CD14-positive monocyte (primary cell): ENCODE results near the gene STARD13. TPM values are rescaled to one million over a fixed set of nuclear protein-coding genes. Genes with fewer than 3 reads are reported as not detected.

ENCODE experiments used
- DNase-seq, 3 donors: peaks; one replicate each; pipeline ENCODE4 v3.0.0-alpha.2; 2011 to 2022
- H2AFZ ChIP-seq: 2 replicates; pipeline ENCODE4 v1.6.0; 2012; ENCODE audit warnings: mild to moderate bottlenecking, low read depth, low read length, inconsistent platforms; ENCODE audit not compliant: insufficient read depth, poor library complexity, severe bottlenecking
- H3K27ac ChIP-seq, 2 donors: 1 replicate in 1 of 2; 2 replicates in 1 of 2; pipeline ENCODE4 v1.5.1; 2012 to 2013; ENCODE audit warnings: low read length in 2 of 2, control low read depth in 1 of 2, inconsistent platforms in 1 of 2, low read depth in 1 of 2, mild to moderate bottlenecking in 1 of 2
- H3K27me3 ChIP-seq, 2 donors: one replicate each; pipeline versions ENCODE4 v1.6.0 to v1.6.1; 2011 to 2013; ENCODE audit warnings: low read length in 2 of 2; ENCODE audit not compliant: control insufficient read depth in 2 of 2, insufficient read depth in 2 of 2
- H3K36me3 ChIP-seq, 2 donors: replicated peaks in 1 of 2; 1 replicate in 1 of 2; 2 replicates in 1 of 2; pipeline versions ENCODE4 v1.5.1 to v1.6.1; 2012 to 2013; ENCODE audit warnings: low read length in 2 of 2, control low read depth in 1 of 2, inconsistent platforms in 1 of 2, mild to moderate bottlenecking in 1 of 2; ENCODE audit not compliant: insufficient read depth in 2 of 2, control insufficient read depth in 1 of 2
- H3K4me1 ChIP-seq, 2 donors: 1 replicate in 1 of 2; 2 replicates in 1 of 2; pipeline versions ENCODE4 v1.5.1 to v1.6.1; 2012 to 2013; ENCODE audit warnings: low read length in 2 of 2, control low read depth in 1 of 2, inconsistent platforms in 1 of 2, mild to moderate bottlenecking in 1 of 2, moderate library complexity in 1 of 2; ENCODE audit not compliant: insufficient read depth in 2 of 2, control insufficient read depth in 1 of 2
- H3K4me2 ChIP-seq: replicated peaks from 2 replicates; pipeline ENCODE3; 2012; ENCODE audit warnings: low read length, moderate library complexity, mild to moderate bottlenecking; ENCODE audit not compliant: poor library complexity, severe bottlenecking; ENCODE audit errors: extremely low read depth
- H3K4me3 ChIP-seq, 3 experiments: fragments of 200-600 bp in 1 of 3; sonication (generic) in 1 of 3; replicated peaks in 1 of 3; 1 replicate in 2 of 3; 2 replicates in 1 of 3; pipeline ENCODE4 v1.5.1; 2011 to 2013; ENCODE audit warnings: low read length in 3 of 3, mild to moderate bottlenecking in 3 of 3, control low read depth in 2 of 3, low read depth in 2 of 3, inconsistent platforms in 1 of 3, moderate library complexity in 1 of 3
- H3K79me2 ChIP-seq: 2 replicates; pipeline ENCODE4 v1.6.0; 2012; ENCODE audit warnings: mild to moderate bottlenecking, control low read depth, inconsistent platforms, low read length, moderate library complexity; ENCODE audit not compliant: insufficient read depth
- H3K9ac ChIP-seq: 2 replicates; pipeline ENCODE4 v1.6.0; 2017; ENCODE audit warnings: low read length, mild to moderate bottlenecking; ENCODE audit not compliant: insufficient read depth, poor library complexity, severe bottlenecking
- H3K9me3 ChIP-seq, 2 donors: replicated peaks in 1 of 2; 1 replicate in 1 of 2; 2 replicates in 1 of 2; pipeline versions ENCODE4 v1.5.1 to v1.6.1; 2012 to 2013; ENCODE audit warnings: low read length in 2 of 2, control low read depth in 1 of 2; ENCODE audit not compliant: control insufficient read depth in 1 of 2, insufficient read depth in 1 of 2
- H4K20me1 ChIP-seq: 2 replicates; pipeline ENCODE4 v1.6.0; 2012; ENCODE audit warnings: mild to moderate bottlenecking, low read length, control low read depth, moderate library complexity; ENCODE audit not compliant: insufficient read depth
- H3K27ac Mint-ChIP-seq, 7 donors: one replicate each; pipeline ENCODE4 v1.8.0; 2020; ENCODE audit warnings: mild to moderate bottlenecking in 7 of 7, mixed read lengths in 7 of 7, moderate library complexity in 6 of 7, inconsistent platforms in 2 of 7
- H3K27me3 Mint-ChIP-seq, 3 donors: one replicate each; pipeline ENCODE4 v1.8.0; 2021 to 2022; ENCODE audit warnings: low read depth in 3 of 3, mild to moderate bottlenecking in 3 of 3, mixed read lengths in 3 of 3, moderate library complexity in 3 of 3, inconsistent platforms in 1 of 3
- H3K36me3 Mint-ChIP-seq, 2 donors: one replicate each; pipeline ENCODE4 v1.8.0; 2020; ENCODE audit warnings: mixed read lengths in 2 of 2, inconsistent platforms in 1 of 2, mild to moderate bottlenecking in 1 of 2
- H3K4me1 Mint-ChIP-seq: one replicate; pipeline ENCODE4 v1.8.0; 2020; ENCODE audit warnings: mild to moderate bottlenecking, mixed read lengths
- H3K4me3 Mint-ChIP-seq, 2 donors: one replicate each; pipeline ENCODE4 v1.8.0; 2020; ENCODE audit warnings: mild to moderate bottlenecking in 2 of 2, mixed read lengths in 2 of 2, moderate library complexity in 1 of 2
- H3K9me3 Mint-ChIP-seq, 7 donors: one replicate each; pipeline ENCODE4 v1.8.0; 2020 to 2022; ENCODE audit warnings: mixed read lengths in 7 of 7, mild to moderate bottlenecking in 6 of 7, moderate library complexity in 6 of 7, inconsistent platforms in 2 of 7
- WGBS: methylation state at CpG from one replicate; pipeline ENCODE4 v1.1.5; 2013; ENCODE audit warnings: missing lambda C conversion rate; ENCODE audit not compliant: insufficient coverage; 5-methylcytosine and 5-hydroxymethylcytosine counted together
- intact Hi-C, 2 donors: fragments of 100-400 bp; cut with micrococcal nuclease; formaldehyde crosslinking; loops; one replicate each; pipeline versions ENCODE4 v1.15.0 to v1.15.1; 2023
- polyA plus RNA-seq, 3 donors: library from polyadenylated mRNA; depleted of rRNA in 1 of 3; unstranded in 2 of 3; stranded (reverse) in 1 of 3; fragments of 300-500 nt in 2 of 3; fragments of >200 nt in 1 of 3; fragmentation: Illumina TruSeq in 2 of 3; gene quantifications; 1 replicate in 2 of 3; 2 replicates in 1 of 3; pipeline ENCODE4 v1.2.3, GENCODE V29; 2012 to 2021
- TF ChIP-seq, protein P1 (sequence below): fragments of 200-600 bp; IDR thresholded peaks from one replicate; pipeline ENCODE4 v1.8.0; 2022; ENCODE audit warnings: antibody characterized with exemption, mild to moderate bottlenecking

STARD13 gene
- polyA plus RNA-seq, 3 donors: 0.37 to 0.69 (median 0.60) TPM

- WGBS: 100% methylated on average over 1 of the region's 4 CpGs
- no peak overlapping the region for H3K4me3 Mint-ChIP-seq
These were observed 24.9 kb upstream of the STARD13 start for GRCh38 chr13:33310245-33311038.

DNA sequence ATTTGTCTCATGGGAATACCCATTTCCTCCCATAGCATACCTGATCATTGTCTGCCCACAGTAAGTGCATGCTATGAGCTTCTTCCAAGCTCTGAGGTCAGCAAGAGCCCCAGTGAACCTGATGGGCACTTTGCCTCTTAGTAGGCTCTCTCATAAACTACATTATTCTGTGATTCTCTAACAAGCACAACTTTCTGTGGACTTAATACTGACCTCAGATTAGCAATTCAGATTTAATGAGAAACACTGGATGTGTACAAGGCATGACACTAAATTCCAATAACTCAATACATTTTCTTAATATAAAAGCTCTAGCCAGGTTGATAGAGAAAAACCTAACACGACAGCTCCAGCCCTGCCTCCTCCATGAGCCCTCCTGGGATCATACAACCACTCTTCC, 23.3 kb upstream of the STARD13 start:
- Mint-ChIP-seq H3K4me3 (no peak overlapping the region), H3K36me3 (no peaks in the 10 kb centered on the region), H3K4me1 (no peaks in the 10 kb centered on the region), H3K27me3 (peaks cover 0 to 2% (median 1%) of the 10 kb centered on the region in 3 donors), H3K9me3 (peaks cover 0 to 15% (median 8%) of the 10 kb centered on the region in 7 donors), H3K27ac (no peak overlapping the region)
- TF ChIP-seq, protein P1, sequence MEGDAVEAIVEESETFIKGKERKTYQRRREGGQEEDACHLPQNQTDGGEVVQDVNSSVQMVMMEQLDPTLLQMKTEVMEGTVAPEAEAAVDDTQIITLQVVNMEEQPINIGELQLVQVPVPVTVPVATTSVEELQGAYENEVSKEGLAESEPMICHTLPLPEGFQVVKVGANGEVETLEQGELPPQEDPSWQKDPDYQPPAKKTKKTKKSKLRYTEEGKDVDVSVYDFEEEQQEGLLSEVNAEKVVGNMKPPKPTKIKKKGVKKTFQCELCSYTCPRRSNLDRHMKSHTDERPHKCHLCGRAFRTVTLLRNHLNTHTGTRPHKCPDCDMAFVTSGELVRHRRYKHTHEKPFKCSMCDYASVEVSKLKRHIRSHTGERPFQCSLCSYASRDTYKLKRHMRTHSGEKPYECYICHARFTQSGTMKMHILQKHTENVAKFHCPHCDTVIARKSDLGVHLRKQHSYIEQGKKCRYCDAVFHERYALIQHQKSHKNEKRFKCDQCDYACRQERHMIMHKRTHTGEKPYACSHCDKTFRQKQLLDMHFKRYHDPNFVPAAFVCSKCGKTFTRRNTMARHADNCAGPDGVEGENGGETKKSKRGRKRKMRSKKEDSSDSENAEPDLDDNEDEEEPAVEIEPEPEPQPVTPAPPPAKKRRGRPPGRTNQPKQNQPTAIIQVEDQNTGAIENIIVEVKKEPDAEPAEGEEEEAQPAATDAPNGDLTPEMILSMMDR: no peak
- Histone ChIP-seq H3K4me2 (no peak overlapping the region), H3K36me3 (no peaks in the 10 kb centered on the region), H4K20me1 (no peaks in the 10 kb centered on the region), H3K27ac (no peak overlapping the region), H3K79me2 (no peaks in the 10 kb centered on the region), H3K9ac (no peak overlapping the region), H3K27me3 (no peaks in the 10 kb centered on the region), H3K9me3 (peaks cover 0 to 3% of the 10 kb centered on the region in 2 donors), H2AFZ (no peak overlapping the region), H3K4me1 (no peaks in the 10 kb centered on the region), H3K4me3 (no peak overlapping the region)
- intact Hi-C loops: no loop called here
- DNase-seq: no peak
- WGBS: no CpG with 5 or more reads among the region's 1 CpG

More at GRCh38 chr13:33310245-33311038, 24.9 kb upstream of the STARD13 start:
- H3K4me3 ChIP-seq: no peak overlapping the region
- no peak overlapping the region for H3K9ac ChIP-seq
- H3K27ac ChIP-seq: no peak overlapping the region
- no peaks in the 10 kb centered on the region for H3K27me3 ChIP-seq
- H3K4me2 ChIP-seq: no peak overlapping the region
- no peaks in the 10 kb centered on the region for H4K20me1 ChIP-seq
- TF ChIP-seq, protein P1: no peak
- H3K9me3 ChIP-seq: peaks cover 0 to 3% of the 10 kb centered on the region in 2 donors
- H3K4me1 ChIP-seq: no peaks in the 10 kb centered on the region
- Mint-ChIP-seq H3K9me3 (peaks cover 0 to 15% (median 8%) of the 10 kb centered on the region in 7 donors), H3K36me3 (no peaks in the 10 kb centered on the region), H3K27ac (no peak overlapping the region), H3K4me1 (no peaks in the 10 kb centered on the region), H3K27me3 (peaks cover 0 to 2% (median 1%) of the 10 kb centered on the region in 3 donors)
- H3K79me2 ChIP-seq: no peaks in the 10 kb centered on the region
- no peak overlapping the region for H2AFZ ChIP-seq
- DNase-seq: no peak
- intact Hi-C loops: no loop called here
- no peaks in the 10 kb centered on the region for H3K36me3 ChIP-seq
